CD4-positive, alpha-beta T cell (primary cell): Measurements from ENCODE around the gene ZBTB20. TPM values are rescaled to one million over a fixed set of nuclear protein-coding genes. Genes with fewer than 3 reads are reported as not detected.

Experiments
- ATAC-seq: fragments of 200-7000 bp; cut with Tn5 transposase; one replicate; pipeline ENCODE4 v1.10.0; 2022; ENCODE audit warnings: mild to moderate bottlenecking; ENCODE audit not compliant: poor library complexity
- CTCF ChIA-PET: fragments of 350-600 bp; sonication (Branson Sonifier 250); formaldehyde crosslinking; loops from one replicate; lab custom pipeline; 2021; ENCODE audit warnings: antibody characterized with exemption, inconsistent platforms; lab: Charles Lee
- POLR2A ChIA-PET: fragments of 350-600 bp; sonication (Branson Sonifier 250); formaldehyde crosslinking; loops from one replicate; lab custom pipeline; 2021; ENCODE audit warnings: antibody characterized with exemption, inconsistent platforms; lab: Charles Lee
- DNase-seq, 14 experiments: peaks; one replicate each; pipeline ENCODE4 v3.0.0-alpha.2; 2013 to 2020; ENCODE audit warnings: mixed read lengths in 2 of 14
- H3K27ac ChIP-seq, 2 donors: one replicate each; pipeline versions ENCODE4 v1.5.1 to v1.7.0; 2013; ENCODE audit warnings: low read length in 2 of 2, low read depth in 1 of 2, mild to moderate bottlenecking in 1 of 2
- H3K27me3 ChIP-seq, 2 experiments: 1 replicate in 1 of 2; 2 replicates in 1 of 2; pipeline versions ENCODE4 v1.6.1 to v1.7.0; 2013; ENCODE audit warnings: low read length in 2 of 2, control low read depth in 1 of 2, mild to moderate bottlenecking in 1 of 2, moderate library complexity in 1 of 2; ENCODE audit not compliant: insufficient read depth in 2 of 2, control insufficient read depth in 1 of 2
- H3K36me3 ChIP-seq: one replicate; pipeline ENCODE4 v1.6.1; 2013; ENCODE audit warnings: low read length, control low read depth; ENCODE audit not compliant: insufficient read depth
- H3K4me1 ChIP-seq: one replicate; pipeline ENCODE4 v1.6.1; 2013; ENCODE audit warnings: low read length, control low read depth; ENCODE audit not compliant: insufficient read depth
- H3K4me3 ChIP-seq: one replicate; pipeline ENCODE4 v1.5.1; 2013; ENCODE audit warnings: mild to moderate bottlenecking, low read length, moderate library complexity
- H3K9me3 ChIP-seq, 2 experiments: 1 replicate in 1 of 2; 2 replicates in 1 of 2; pipeline versions ENCODE4 v1.6.1 to v1.7.0; 2013; ENCODE audit warnings: low read length in 2 of 2, mild to moderate bottlenecking in 2 of 2, control low read depth in 1 of 2, moderate library complexity in 1 of 2; ENCODE audit not compliant: control insufficient read depth in 1 of 2, insufficient read depth in 1 of 2
- H3K27ac Mint-ChIP-seq: one replicate; pipeline ENCODE4 v1.8.0; 2020; ENCODE audit warnings: mixed read lengths
- H3K27me3 Mint-ChIP-seq: one replicate; pipeline ENCODE4 v1.8.0; 2021; ENCODE audit warnings: mixed read lengths
- H3K36me3 Mint-ChIP-seq: one replicate; pipeline ENCODE4 v1.8.0; 2021; ENCODE audit warnings: low read depth, mixed read lengths
- H3K4me1 Mint-ChIP-seq: one replicate; pipeline ENCODE4 v1.8.0; 2021; ENCODE audit warnings: low read depth, mixed read lengths
- H3K4me3 Mint-ChIP-seq: one replicate; pipeline ENCODE4 v1.8.0; 2020; ENCODE audit warnings: mild to moderate bottlenecking, mixed read lengths
- H3K9me3 Mint-ChIP-seq: one replicate; pipeline ENCODE4 v1.8.0; 2020; ENCODE audit warnings: mixed read lengths
- intact Hi-C, 2 experiments: fragments of 100-400 bp; cut with DNase I in 1 of 2; cut with micrococcal nuclease in 1 of 2; formaldehyde crosslinking; loops; one replicate each; pipeline versions ENCODE4 v1.15.1 to v1.9.0; 2023 to 2025; cut with DNase I, micrococcal nuclease
- total RNA-seq, 174 experiments: library from RNA in 2 of 174; stranded (reverse) in 2 of 174; gene quantifications; one replicate each; pipeline ENCODE4 v1.2.3 and lab custom pipeline; 2021 to 2026
- TF ChIP-seq, protein P1 (sequence below): fragments of 200-600 bp; IDR thresholded peaks from one replicate; pipeline ENCODE4 v1.8.0; 2022; ENCODE audit warnings: antibody characterized with exemption, mild to moderate bottlenecking

The ZBTB20 gene
- total RNA-seq, 2 experiments from 2014 or later: 41.6 to 47.4 TPM

DNA sequence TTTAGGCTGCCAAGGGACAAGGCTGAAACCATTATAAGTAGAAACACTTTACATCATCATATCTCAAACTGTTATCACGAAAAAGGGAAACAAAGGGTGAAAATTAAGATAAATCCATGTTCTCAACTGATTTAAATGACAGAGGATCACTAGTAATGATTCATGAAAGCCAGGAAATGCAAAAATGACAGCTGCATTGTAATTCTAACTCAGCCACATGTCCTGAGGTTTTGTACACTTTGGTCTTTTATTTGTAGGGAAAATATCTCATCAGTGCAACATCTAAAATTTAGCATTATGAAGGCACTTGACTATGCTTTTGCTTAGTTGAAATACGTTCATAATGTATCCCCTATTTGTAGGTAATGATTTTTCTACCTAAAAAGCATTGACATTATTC lies 473.6 kb downstream of the ZBTB20 start:
- no peaks in the 10 kb centered on the region for H3K36me3 Mint-ChIP-seq
- Histone ChIP-seq H3K9me3 (no peaks in the 10 kb centered on the region), H3K36me3 (no peaks in the 10 kb centered on the region), H3K27me3 (no peaks in the 10 kb centered on the region), H3K4me1 (no peaks in the 10 kb centered on the region), H3K27ac (no peak overlapping the region), H3K4me3 (no peak overlapping the region)
- DNase-seq (no peak), ATAC-seq (no peak)
- no peaks in the 10 kb centered on the region for H3K9me3 Mint-ChIP-seq
- H3K4me3 Mint-ChIP-seq: no peak overlapping the region
- no peak overlapping the region for H3K27ac Mint-ChIP-seq
- H3K27me3 Mint-ChIP-seq: no peaks in the 10 kb centered on the region
- POLR2A ChIA-PET: no interaction called here
- intact Hi-C loops: no loop called here
- TF ChIP-seq, protein P1, sequence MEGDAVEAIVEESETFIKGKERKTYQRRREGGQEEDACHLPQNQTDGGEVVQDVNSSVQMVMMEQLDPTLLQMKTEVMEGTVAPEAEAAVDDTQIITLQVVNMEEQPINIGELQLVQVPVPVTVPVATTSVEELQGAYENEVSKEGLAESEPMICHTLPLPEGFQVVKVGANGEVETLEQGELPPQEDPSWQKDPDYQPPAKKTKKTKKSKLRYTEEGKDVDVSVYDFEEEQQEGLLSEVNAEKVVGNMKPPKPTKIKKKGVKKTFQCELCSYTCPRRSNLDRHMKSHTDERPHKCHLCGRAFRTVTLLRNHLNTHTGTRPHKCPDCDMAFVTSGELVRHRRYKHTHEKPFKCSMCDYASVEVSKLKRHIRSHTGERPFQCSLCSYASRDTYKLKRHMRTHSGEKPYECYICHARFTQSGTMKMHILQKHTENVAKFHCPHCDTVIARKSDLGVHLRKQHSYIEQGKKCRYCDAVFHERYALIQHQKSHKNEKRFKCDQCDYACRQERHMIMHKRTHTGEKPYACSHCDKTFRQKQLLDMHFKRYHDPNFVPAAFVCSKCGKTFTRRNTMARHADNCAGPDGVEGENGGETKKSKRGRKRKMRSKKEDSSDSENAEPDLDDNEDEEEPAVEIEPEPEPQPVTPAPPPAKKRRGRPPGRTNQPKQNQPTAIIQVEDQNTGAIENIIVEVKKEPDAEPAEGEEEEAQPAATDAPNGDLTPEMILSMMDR: no peak
- CTCF ChIA-PET: no interaction called here
- no peaks in the 10 kb centered on the region for H3K4me1 Mint-ChIP-seq

GRCh38 chr3:114672692-114673447 lies 474.2 kb downstream of the ZBTB20 start:
- ATAC-seq (no peak), DNase-seq (no peak)
- intact Hi-C loops: no loop called here
- no peaks in the 10 kb centered on the region for H3K9me3 ChIP-seq
- CTCF ChIA-PET: interaction anchor here (0.6 kb wide), 1 partner anchor 40 kb away, joined by 3 read pairs; no protein-coding TSS in a partner anchor
- H3K36me3 ChIP-seq: no peaks in the 10 kb centered on the region
- no peaks in the 10 kb centered on the region for H3K9me3 Mint-ChIP-seq
- H3K4me3 ChIP-seq: no peak overlapping the region
- H3K36me3 Mint-ChIP-seq: no peaks in the 10 kb centered on the region
- H3K27ac Mint-ChIP-seq: no peak overlapping the region
- no peaks in the 10 kb centered on the region for H3K4me1 ChIP-seq
- no peak overlapping the region for H3K27ac ChIP-seq
- POLR2A ChIA-PET: no interaction called here
- H3K27me3 Mint-ChIP-seq: no peaks in the 10 kb centered on the region
- no peaks in the 10 kb centered on the region for H3K27me3 ChIP-seq
- no peak overlapping the region for H3K4me3 Mint-ChIP-seq
- TF ChIP-seq, protein P1: no peak
- H3K4me1 Mint-ChIP-seq: no peaks in the 10 kb centered on the region

- ATAC-seq (no peak), DNase-seq (no peak)
- H3K9me3 ChIP-seq: no peaks in the 10 kb centered on the region
- H3K4me1 Mint-ChIP-seq: no peaks in the 10 kb centered on the region
- H3K4me1 ChIP-seq: no peaks in the 10 kb centered on the region
- no peak overlapping the region for H3K4me3 ChIP-seq
- POLR2A ChIA-PET: no interaction called here
- H3K9me3 Mint-ChIP-seq: no peaks in the 10 kb centered on the region
- H3K36me3 ChIP-seq: no peaks in the 10 kb centered on the region
- no peaks in the 10 kb centered on the region for H3K27me3 Mint-ChIP-seq
- H3K4me3 Mint-ChIP-seq: no peak overlapping the region
- no peak overlapping the region for H3K27ac Mint-ChIP-seq
- H3K36me3 Mint-ChIP-seq: no peaks in the 10 kb centered on the region
- no peak overlapping the region for H3K27ac ChIP-seq
- intact Hi-C loops: no loop called here
- CTCF ChIA-PET: no interaction called here
- TF ChIP-seq, protein P1: no peak
- no peaks in the 10 kb centered on the region for H3K27me3 ChIP-seq
Measured at GRCh38 chr3:114671741-114672510, 475.2 kb downstream of the ZBTB20 start.
